Measurements from ENCODE around the gene HNRNPF.

Gene HNRNPF

DNA sequence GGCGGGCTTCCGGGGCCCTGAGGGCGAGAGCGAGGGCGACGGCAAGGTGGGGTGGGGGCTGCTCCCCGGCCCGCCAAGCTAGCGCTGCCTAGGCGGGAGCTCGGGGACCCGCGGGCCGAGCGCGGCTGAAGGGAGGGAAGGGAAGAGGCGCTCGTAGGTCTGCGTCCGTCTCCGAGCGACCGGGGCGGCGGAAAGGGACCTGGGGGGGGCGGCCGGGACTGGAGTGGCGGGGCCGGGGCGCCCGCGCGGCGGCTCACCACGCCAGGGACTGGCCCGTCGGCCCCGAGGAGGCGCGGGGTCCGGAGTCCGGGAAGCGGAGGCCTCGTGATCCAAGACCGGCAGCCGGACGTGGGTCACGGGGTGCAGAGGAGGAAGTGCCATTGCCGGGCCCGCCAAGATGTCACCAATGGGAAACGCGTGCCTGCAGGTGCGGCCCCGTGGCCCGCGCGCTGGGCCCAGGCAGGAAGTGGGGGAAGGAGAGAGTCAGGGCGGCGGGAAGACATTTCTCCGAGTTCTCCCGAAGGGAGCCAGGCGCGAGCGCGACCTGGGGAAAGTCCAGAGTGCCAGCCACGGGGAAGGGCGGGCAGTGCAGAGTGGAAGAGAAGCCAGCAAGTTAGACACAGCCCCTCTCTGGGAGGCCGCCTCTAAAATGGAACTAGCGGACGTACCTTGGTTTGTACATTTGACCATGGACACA, 11.9 kb downstream of the HNRNPF start:
- Histone ChIP-seq H3F3A (ENCODE audit: insufficient read depth) (peaks cover 64% of the 10 kb centered on the region), H2AFZ (ENCODE audit: low read depth, low read length, severe bottlenecking) (no peak overlapping the region)

DNA sequence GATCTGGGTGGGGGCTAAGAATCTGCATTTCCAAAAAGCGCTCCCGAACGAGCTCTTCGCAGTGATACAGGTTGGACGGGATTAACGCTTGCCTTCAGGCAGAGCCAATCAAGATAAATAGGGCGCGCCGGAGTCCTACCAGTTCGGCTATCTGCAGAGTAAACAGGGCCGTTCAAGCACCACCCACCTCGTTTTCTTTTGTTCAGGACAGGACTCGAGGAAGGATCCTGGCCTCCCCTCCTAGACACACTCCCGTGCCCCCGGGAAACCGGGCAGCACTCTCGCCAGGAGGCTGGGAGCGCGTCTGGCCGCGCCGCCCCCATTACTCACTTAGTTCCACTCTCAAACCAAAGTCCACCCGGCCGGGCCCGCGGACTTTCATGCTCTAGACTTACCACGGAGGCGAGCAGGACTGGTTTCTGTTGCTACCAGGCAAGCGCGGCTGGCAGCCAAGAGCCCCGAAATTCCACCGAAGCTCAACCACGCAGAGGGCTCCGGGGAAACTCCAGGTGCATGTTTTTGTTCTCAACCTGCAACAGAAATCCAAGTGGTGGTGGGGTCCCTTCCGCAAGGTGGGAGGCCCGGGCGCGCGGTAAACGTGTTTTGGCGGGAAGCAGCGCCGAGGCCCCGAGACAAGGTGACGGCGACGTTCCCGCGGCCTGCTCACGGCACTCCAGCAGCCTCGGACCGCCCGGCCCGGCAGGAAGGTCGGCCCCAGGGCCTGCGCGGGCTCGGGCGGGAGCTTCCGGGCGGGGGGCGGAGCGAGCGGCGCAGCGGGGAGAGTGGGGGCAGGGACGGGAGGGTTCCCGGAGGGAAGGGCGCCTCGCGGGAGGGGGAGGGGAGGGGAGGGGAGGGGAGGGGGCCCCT, 12.7 kb downstream of the HNRNPF start:
- H4K20me1 ChIP-seq (ENCODE audit: low read depth, low read length), result peaks cover 42% of the 10 kb centered on the region
- H3K79me2 ChIP-seq (ENCODE audit: insufficient read depth, low read length), result peaks cover 97% of the 10 kb centered on the region
- H3F3A ChIP-seq (ENCODE audit: insufficient read depth), result peaks cover 62% of the 10 kb centered on the region
- peak overlapping the region; percentile 93 for H3K4me3 ChIP-seq (ENCODE audit: insufficient read depth, low read length, poor library complexity, severe bottlenecking)
- no peaks in the 10 kb centered on the region for H3K9me3 ChIP-seq (ENCODE audit: insufficient read depth, low read length)
- no peaks in the 10 kb centered on the region for H3K27me3 ChIP-seq (ENCODE audit: low read length)
- H3K9me2 ChIP-seq (replicated peaks; ENCODE audit: insufficient read depth, low read length), result no peaks in the 10 kb centered on the region
- TF ChIP-seq, protein P1, sequence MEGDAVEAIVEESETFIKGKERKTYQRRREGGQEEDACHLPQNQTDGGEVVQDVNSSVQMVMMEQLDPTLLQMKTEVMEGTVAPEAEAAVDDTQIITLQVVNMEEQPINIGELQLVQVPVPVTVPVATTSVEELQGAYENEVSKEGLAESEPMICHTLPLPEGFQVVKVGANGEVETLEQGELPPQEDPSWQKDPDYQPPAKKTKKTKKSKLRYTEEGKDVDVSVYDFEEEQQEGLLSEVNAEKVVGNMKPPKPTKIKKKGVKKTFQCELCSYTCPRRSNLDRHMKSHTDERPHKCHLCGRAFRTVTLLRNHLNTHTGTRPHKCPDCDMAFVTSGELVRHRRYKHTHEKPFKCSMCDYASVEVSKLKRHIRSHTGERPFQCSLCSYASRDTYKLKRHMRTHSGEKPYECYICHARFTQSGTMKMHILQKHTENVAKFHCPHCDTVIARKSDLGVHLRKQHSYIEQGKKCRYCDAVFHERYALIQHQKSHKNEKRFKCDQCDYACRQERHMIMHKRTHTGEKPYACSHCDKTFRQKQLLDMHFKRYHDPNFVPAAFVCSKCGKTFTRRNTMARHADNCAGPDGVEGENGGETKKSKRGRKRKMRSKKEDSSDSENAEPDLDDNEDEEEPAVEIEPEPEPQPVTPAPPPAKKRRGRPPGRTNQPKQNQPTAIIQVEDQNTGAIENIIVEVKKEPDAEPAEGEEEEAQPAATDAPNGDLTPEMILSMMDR (IDR thresholded peaks at IDR 0.05; ENCODE audit: insufficient read depth, low read length, poor library complexity, severe bottlenecking), result no peak
- no peak for TF ChIP-seq EZH2phosphoT487 (conservative IDR thresholded peaks at IDR 0.05; ENCODE audit: low read length)
- H3K27ac ChIP-seq (ENCODE audit: low read depth, low read length), result peak overlapping the region; percentile 90
- H3K9ac ChIP-seq (ENCODE audit: low read length), result peak overlapping the region; percentile 99
- no peak overlapping the region for H2AFZ ChIP-seq (ENCODE audit: low read depth, low read length, severe bottlenecking)
- H3K36me3 ChIP-seq (ENCODE audit: low read length), result peaks cover 49% of the 10 kb centered on the region
- peak overlapping the region; percentile 78 for H3K4me2 ChIP-seq (ENCODE audit: low read depth, low read length, poor library complexity, severe bottlenecking)

More for the DNA sequence above, 11.9 kb downstream of the HNRNPF start:
- no peak for TF ChIP-seq EZH2phosphoT487 (conservative IDR thresholded peaks at IDR 0.05; ENCODE audit: low read length)
- TF ChIP-seq, protein P1 (IDR thresholded peaks at IDR 0.05; ENCODE audit: insufficient read depth, low read length, poor library complexity, severe bottlenecking), result no peak
- no peaks in the 10 kb centered on the region for H3K9me3 ChIP-seq (ENCODE audit: insufficient read depth, low read length)
- peak overlapping the region; percentile 90 for H3K27ac ChIP-seq (ENCODE audit: low read depth, low read length)
- H3K9ac ChIP-seq (ENCODE audit: low read length), result peak overlapping the region; percentile 99
- no peaks in the 10 kb centered on the region for H3K27me3 ChIP-seq (ENCODE audit: low read length)
- H3K9me2 ChIP-seq (replicated peaks; ENCODE audit: insufficient read depth, low read length), result no peaks in the 10 kb centered on the region
- peak overlapping the region; percentile 93 for H3K4me3 ChIP-seq (ENCODE audit: insufficient read depth, low read length, poor library complexity, severe bottlenecking)
- H3K79me2 ChIP-seq (ENCODE audit: insufficient read depth, low read length), result peaks cover 98% of the 10 kb centered on the region
- peaks cover 48% of the 10 kb centered on the region for H4K20me1 ChIP-seq (ENCODE audit: low read depth, low read length)
- peaks cover 53% of the 10 kb centered on the region for H3K36me3 ChIP-seq (ENCODE audit: low read length)
- peak overlapping the region; percentile 78 for H3K4me2 ChIP-seq (ENCODE audit: low read depth, low read length, poor library complexity, severe bottlenecking)

DNA sequence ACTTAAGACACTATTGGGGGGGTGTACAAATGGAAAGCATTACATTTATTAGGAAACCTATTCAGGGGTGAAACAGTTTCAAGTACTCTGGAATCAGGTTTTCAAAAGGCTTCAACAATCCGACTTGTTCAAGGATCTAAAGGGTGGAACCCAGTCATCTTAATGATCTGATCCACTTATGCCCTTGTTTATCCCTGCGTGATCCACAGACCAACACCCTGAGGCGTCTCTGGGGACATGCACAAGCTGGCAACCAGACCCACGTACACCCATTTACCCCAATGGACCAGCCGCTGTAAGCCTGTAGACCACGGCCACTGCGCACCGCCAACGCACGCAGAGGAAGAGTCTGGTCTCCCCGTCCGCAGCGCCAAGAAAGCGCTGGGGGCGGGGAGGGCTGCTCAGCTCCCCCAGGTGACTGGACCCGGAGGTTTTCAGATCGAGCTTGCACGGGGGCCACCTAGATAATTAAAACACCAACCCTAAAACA, 13.4 kb downstream of the HNRNPF start:
- H4K20me1 ChIP-seq (ENCODE audit: low read depth, low read length), result peaks cover 41% of the 10 kb centered on the region
- peak overlapping the region; percentile 90 for H3K27ac ChIP-seq (ENCODE audit: low read depth, low read length)
- H2AFZ ChIP-seq (ENCODE audit: low read depth, low read length, severe bottlenecking), result no peak overlapping the region
- peak overlapping the region; percentile 78 for H3K4me2 ChIP-seq (ENCODE audit: low read depth, low read length, poor library complexity, severe bottlenecking)
- H3K36me3 ChIP-seq (ENCODE audit: low read length), result peaks cover 46% of the 10 kb centered on the region
- H3K79me2 ChIP-seq (ENCODE audit: insufficient read depth, low read length), result peaks cover 97% of the 10 kb centered on the region
- TF ChIP-seq, protein P1 (IDR thresholded peaks at IDR 0.05; ENCODE audit: insufficient read depth, low read length, poor library complexity, severe bottlenecking), result no peak
- TF ChIP-seq EZH2phosphoT487 (conservative IDR thresholded peaks at IDR 0.05; ENCODE audit: low read length), result no peak
- no peaks in the 10 kb centered on the region for H3K9me3 ChIP-seq (ENCODE audit: insufficient read depth, low read length)
- peak overlapping the region; percentile 93 for H3K4me3 ChIP-seq (ENCODE audit: insufficient read depth, low read length, poor library complexity, severe bottlenecking)
- H3K9me2 ChIP-seq (replicated peaks; ENCODE audit: insufficient read depth, low read length), result no peaks in the 10 kb centered on the region
- peak overlapping the region; percentile 99 for H3K9ac ChIP-seq (ENCODE audit: low read length)
- H3K27me3 ChIP-seq (ENCODE audit: low read length), result no peaks in the 10 kb centered on the region
- peaks cover 61% of the 10 kb centered on the region for H3F3A ChIP-seq (ENCODE audit: insufficient read depth)
